SK-N-MC (cell line): Measurements from ENCODE around the gene UBE2F.

Source experiments
- EZH2 ChIP-seq: fragments of 200-600 bp; sonication (generic); IDR thresholded peaks from one replicate; pipeline ENCODE4 v1.6.1; 2017; ENCODE audit warnings: antibody characterized with exemption
- FOXP2 ChIP-seq: optimal IDR thresholded peaks from 2 replicates; pipeline ENCODE3; 2011; ENCODE audit warnings: mild to moderate bottlenecking, moderate library complexity; ENCODE audit not compliant: insufficient read depth; ENCODE audit errors: extremely low read length, control extremely low read depth
- POLR2AphosphoS5 ChIP-seq: IDR thresholded peaks from 2 replicates; pipeline ENCODE4 v1.6.1; 2012; ENCODE audit warnings: mild to moderate bottlenecking, low read depth, low read length, borderline replicate concordance

- no peak for TF ChIP-seq EZH2
- TF ChIP-seq POLR2AphosphoS5: no peak
- TF ChIP-seq FOXP2: no peak
Measured at GRCh38 chr2:237943395-237944094, 23.3 kb upstream of the UBE2F start.
